Subcutaneous preadipocyte (primary cell): ENCODE results near the gene MRPS18C. TPM values are rescaled to one million over a fixed set of nuclear protein-coding genes. Genes with fewer than 3 reads are reported as not detected.

Experiments
- total RNA-seq: library from RNA; depleted of rRNA; stranded (reverse); fragments of >200 nt; gene quantifications from 2 replicates; pipeline ENCODE4 v1.2.3, GENCODE V29; 2012

The MRPS18C gene
- 15.2 and 20.6 TPM in 2 replicates for total RNA-seq

DNA sequence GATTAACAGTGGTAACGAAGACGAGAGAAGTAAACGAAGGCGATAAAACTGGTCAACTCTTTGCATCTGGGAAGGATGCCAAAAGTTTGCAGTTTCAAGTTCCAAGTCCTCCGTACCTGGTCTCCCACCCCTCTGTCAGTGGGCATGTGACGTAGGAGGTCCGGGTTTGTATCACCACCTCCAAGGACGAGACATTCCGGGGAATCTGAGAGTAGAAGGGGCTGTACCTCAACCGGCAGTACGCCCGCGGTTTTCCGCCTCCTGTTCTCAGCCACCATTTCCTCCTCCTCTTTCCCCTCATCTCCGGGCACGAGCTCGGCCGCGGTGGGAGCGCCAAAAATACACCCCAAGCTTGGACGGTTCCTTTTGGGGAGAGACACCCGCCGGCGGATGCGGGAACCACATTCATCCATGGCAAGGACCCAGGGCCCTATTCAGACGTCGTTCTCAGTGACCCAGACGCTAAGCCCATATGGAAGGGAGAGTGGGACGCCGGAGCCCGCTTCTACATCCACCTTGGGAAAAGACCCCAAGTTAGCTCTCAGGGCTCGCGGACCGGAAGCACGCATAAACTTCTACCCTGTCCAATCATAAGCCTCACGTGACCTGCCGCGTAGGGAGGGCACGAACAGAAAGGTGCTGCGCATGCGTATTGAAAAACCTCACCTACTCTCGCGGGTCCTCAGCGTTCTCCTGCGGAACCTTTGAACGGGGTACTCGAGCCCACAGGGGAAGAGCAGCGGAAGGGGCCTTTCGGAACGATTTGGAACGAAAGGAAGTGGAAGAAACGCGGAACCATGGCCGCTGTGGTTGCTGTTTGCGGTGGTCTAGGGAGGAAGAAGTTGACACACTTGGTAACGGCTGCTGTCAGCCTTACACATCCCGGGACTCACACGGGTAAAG is at the start of gene MRPS18C, which contains the start of gene HELQ:
MRPS18C (plus strand) TSS at position 778 of the 903 bp plus-strand sequence; CDS start at position 798, 20 bp downstream.
HELQ (minus strand) TSS at position 543 of the 903 bp plus-strand sequence; CDS start at position 413, 130 bp downstream.

GRCh38 chr4:83484500-83485461 is 28.9 kb downstream of the MRPS18C start, which contains the start of gene ABRAXAS1:
Gene ABRAXAS1 (minus strand): TSS chr4:83485100. CDS start chr4:83485072, 28 bp downstream.

Other genes with a start within 250 kb of the MRPS18C start
- 15.4 and 25.2 TPM in 2 replicates for gene COQ2, start 171.3 kb upstream of the MRPS18C start, total RNA-seq
- gene HPSE, start 121.2 kb upstream of the MRPS18C start, total RNA-seq, result 1.8 and 3.7 TPM in 2 replicates
- 11.3 and 15.4 TPM in 2 replicates for gene HELQ, start 235 bp upstream of the MRPS18C start, total RNA-seq
- gene ABRAXAS1, start 29.0 kb downstream of the MRPS18C start, total RNA-seq, result 13.6 and 15.2 TPM in 2 replicates
- gene GPAT3, start 80.0 kb downstream of the MRPS18C start, total RNA-seq, result 8.1 and 28.5 TPM in 2 replicates